ENCODE data around the gene GRK5.

- TF ChIP-seq PKNOX1 (IDR thresholded peaks at IDR 0.05) (no peak), FOXA1 (IDR thresholded peaks at IDR 0.05) (no peak), ARNT (IDR thresholded peaks at IDR 0.05) (no peak), HDGF (IDR thresholded peaks at IDR 0.05; ENCODE audit: borderline replicate concordance) (no peak), L3MBTL2 (conservative IDR thresholded peaks at IDR 0.05) (no peak), BHLHE40 (IDR thresholded peaks at IDR 0.05; ENCODE audit: borderline replicate concordance) (no peak), ZNF384 (IDR thresholded peaks at IDR 0.05) (no peak), SP1 (IDR thresholded peaks at IDR 0.05) (no peak), FOXK2 (IDR thresholded peaks at IDR 0.05) (no peak), FOXM1 (IDR thresholded peaks at IDR 0.05; ENCODE audit: borderline replicate concordance) (no peak)
Measured at GRCh38 chr10:119443441-119443840, 236.1 kb downstream of the GRK5 start.

Measured in HEK293T (cell line).